GM12878 (cell line): ENCODE results near the gene HIVEP3. TPM values are rescaled to one million over a fixed set of nuclear protein-coding genes. Genes with fewer than 3 reads are reported as not detected.

ENCODE experiments used
- ATAC-seq: fragments of 200-7000 bp; cut with Tn5 transposase; 3 replicates; pipeline ENCODE4 v1.9.1; 2020; ENCODE audit warnings: mild to moderate bottlenecking, moderate library complexity
- BruUV-seq: library from RNA; stranded (reverse); fragments of 400-500 nt; replicated peaks from 2 replicates; lab custom pipeline; 2021; lab: Mats Ljungman, UMichigan
- CTCF ChIA-PET: fragments of 300-600 bp; sonication (Branson Sonifier 250); formaldehyde crosslinking; extraction: SDS; loops from one replicate; lab custom pipeline; 2021; ENCODE audit warnings: inconsistent platforms; lab: Yijun Ruan, JAX
- POLR2A ChIA-PET: fragments of 350-600 bp; formaldehyde crosslinking; extraction: SDS; loops from one replicate; lab custom pipeline; 2021; ENCODE audit warnings: inconsistent platforms; lab: Charles Lee
- RAD21 ChIA-PET: fragments of 300-600 bp; sonication (Branson Sonifier 250); formaldehyde crosslinking; loops from one replicate; lab custom pipeline; 2023; ENCODE audit warnings: antibody characterized with exemption; ENCODE audit not compliant: unreplicated experiment; lab: Charles Lee
- SMC1A ChIA-PET: fragments of 300-600 bp; sonication (Branson Sonifier 250); formaldehyde crosslinking; loops from one replicate; lab custom pipeline; 2023; ENCODE audit not compliant: unreplicated experiment, uncharacterized antibody; lab: Charles Lee
- DNase-seq: peaks from one replicate; pipeline ENCODE4 v3.0.0-alpha.2; 2011; ENCODE audit warnings: low read depth, low spot score
- FAIRE-seq: peaks from 3 replicates; lab custom pipeline; 2011; peaks lifted over from hg19 to GRCh38; lab: Jason Lieb, UNC
- H2AFZ ChIP-seq: 2 replicates; pipeline ENCODE4 v1.6.0; 2011; ENCODE audit warnings: low read depth, low read length, control low read depth; ENCODE audit not compliant: control insufficient read depth
- H3K27ac ChIP-seq: 2 replicates; pipeline ENCODE4 v1.5.1; 2011; ENCODE audit warnings: control low read depth; ENCODE audit not compliant: control insufficient read depth, insufficient read depth
- H3K27me3 ChIP-seq, 2 experiments: replicated peaks in 1 of 2; 2 replicates each; pipeline versions ENCODE4 v1.6.0 to v1.6.1; 2011; ENCODE audit warnings: low read length in 1 of 2; ENCODE audit not compliant: control insufficient read depth in 2 of 2, insufficient read depth in 2 of 2
- H3K36me3 ChIP-seq, 2 experiments: 2 replicates each; pipeline ENCODE4 v1.5.1; 2011; ENCODE audit warnings: low read length in 1 of 2; ENCODE audit not compliant: control insufficient read depth in 2 of 2, insufficient read depth in 2 of 2
- H3K4me1 ChIP-seq: 2 replicates; pipeline ENCODE4 v1.6.1; 2011; ENCODE audit warnings: mild to moderate bottlenecking, low read length, moderate library complexity, mixed read lengths; ENCODE audit not compliant: control insufficient read depth, insufficient read depth
- H3K4me2 ChIP-seq: 2 replicates; pipeline ENCODE4 v1.6.0; 2011; ENCODE audit warnings: control low read depth; ENCODE audit not compliant: control insufficient read depth, insufficient read depth
- H3K4me3 ChIP-seq: fragments of 200-600 bp; sonication (generic); 2 replicates; pipeline ENCODE4 v1.5.1; 2016
- H3K79me2 ChIP-seq: 2 replicates; pipeline ENCODE4 v1.6.0; 2011; ENCODE audit warnings: low read length; ENCODE audit not compliant: control insufficient read depth, insufficient read depth
- H3K9ac ChIP-seq: 2 replicates; pipeline ENCODE4 v1.8.0; 2011; ENCODE audit warnings: low read length, control low read depth, mixed read lengths; ENCODE audit not compliant: control insufficient read depth, insufficient read depth
- H3K9me3 ChIP-seq: replicated peaks from 3 replicates; pipeline ENCODE4 v1.5.1; 2011; ENCODE audit warnings: mild to moderate bottlenecking, low read length; ENCODE audit not compliant: control insufficient read depth, insufficient read depth
- H4K20me1 ChIP-seq: 2 replicates; pipeline ENCODE4 v1.6.0; 2011; ENCODE audit not compliant: control insufficient read depth, insufficient read depth
- BRCA1 ChIP-seq: IDR thresholded peaks from 2 replicates; pipeline ENCODE4 v1.6.1; 2011; ENCODE audit warnings: low read depth, low read length, improper control_type of control experiment
- CHD4 ChIP-seq: fragments of 200-600 bp; sonication (generic); IDR thresholded peaks from 2 replicates; pipeline ENCODE4 v1.6.1; 2016; ENCODE audit warnings: mild to moderate bottlenecking
- DPF2 ChIP-seq: fragments of 450-650 bp; IDR thresholded peaks from 2 replicates; pipeline ENCODE4 v1.6.1; 2017; ENCODE audit warnings: mild to moderate bottlenecking
- EP300 ChIP-seq, 2 experiments: fragments of 150-350 bp in 1 of 2; IDR thresholded peaks; 2 replicates each; pipeline ENCODE4 v1.6.1; 2011 to 2012; ENCODE audit warnings: low read depth in 2 of 2, low read length in 2 of 2, borderline replicate concordance in 1 of 2, improper control_type of control experiment in 1 of 2, inconsistent platforms in 1 of 2; ENCODE audit not compliant: control insufficient read depth in 1 of 2
- JUND ChIP-seq: IDR thresholded peaks from 2 replicates; pipeline ENCODE4 v1.6.1; 2012; ENCODE audit warnings: low read depth, mild to moderate bottlenecking, low read length, improper control_type of control experiment, moderate library complexity
- MTA2 ChIP-seq: fragments of 450-650 bp; IDR thresholded peaks from 2 replicates; pipeline ENCODE4 v1.6.1; 2016; ENCODE audit warnings: low read depth, mild to moderate bottlenecking, moderate library complexity
- MYB ChIP-seq: fragments of 150-350 bp; IDR thresholded peaks from 2 replicates; pipeline ENCODE4 v1.6.1; 2014; ENCODE audit warnings: mild to moderate bottlenecking, low read depth, low read length, borderline replicate concordance
- ZNF217 ChIP-seq: fragments of 450-650 bp; IDR thresholded peaks from 2 replicates; pipeline ENCODE4 v1.6.1; 2017; ENCODE audit warnings: antibody characterized with exemption, mild to moderate bottlenecking
- ZZZ3 ChIP-seq: IDR thresholded peaks from 2 replicates; pipeline ENCODE4 v1.6.1; 2011; ENCODE audit warnings: low read depth; ENCODE audit not compliant: control insufficient read depth, insufficient read length
- WGBS: methylation state at CpG from one replicate; pipeline ENCODE4 v1.1.6; 2016; ENCODE audit warnings: low lambda C conversion rate; ENCODE audit not compliant: insufficient replicate concordance, insufficient coverage; ENCODE audit errors: missing lambda C conversion rate; 5-methylcytosine and 5-hydroxymethylcytosine counted together
- in situ Hi-C: fragments of 300-500 bp; cut with MboI; formaldehyde crosslinking; loops from 9 replicates; pipeline ENCODE4 v1.14.3; 2018; ENCODE audit warnings: mixed read lengths
- intact Hi-C: fragments of 100-400 bp; cut with micrococcal nuclease; formaldehyde crosslinking; loops from one replicate; pipeline ENCODE4 v1.14.2; 2022; ENCODE audit not compliant: unreplicated experiment
- polyA plus RNA-seq, 11 experiments: library from polyadenylated mRNA; depleted of rRNA in 4 of 11; unstranded in 6 of 11; stranded (reverse) in 5 of 11; fragments of >200 nt; fragmentation: Nextera tagmentation in 4 of 11; fragmentation: Illumina TruSeq in 1 of 11; extraction: Ambion mirVana in 4 of 11; extraction: Trizol in 1 of 11; gene quantifications; 1 replicate in 1 of 11; 2 replicates in 10 of 11; pipeline versions ENCODE4 v1.2.1 to v1.2.3, GENCODE V29; 2011 to 2016; ENCODE audit warnings: inconsistent platforms in 2 of 11, missing spikeins in 2 of 11, low read depth in 1 of 11
- total RNA-seq, 4 experiments: library from RNA; depleted of rRNA in 3 of 4; stranded (reverse); fragments of >200 nt in 3 of 4; fragmentation: Illumina TruSeq in 1 of 4; extraction: Trizol in 1 of 4; gene quantifications; 2 replicates each; pipeline versions ENCODE4 v1.2.1 to v1.2.3, GENCODE V29; 2013 to 2021

Gene HIVEP3
- total and polyA plus RNA-seq, 10 of the 15 experiments (the other 5 are each of a cell fraction or from before 2014, with no cell fraction given), result 1.8 to 13.6 (median 3.8) TPM

DNA sequence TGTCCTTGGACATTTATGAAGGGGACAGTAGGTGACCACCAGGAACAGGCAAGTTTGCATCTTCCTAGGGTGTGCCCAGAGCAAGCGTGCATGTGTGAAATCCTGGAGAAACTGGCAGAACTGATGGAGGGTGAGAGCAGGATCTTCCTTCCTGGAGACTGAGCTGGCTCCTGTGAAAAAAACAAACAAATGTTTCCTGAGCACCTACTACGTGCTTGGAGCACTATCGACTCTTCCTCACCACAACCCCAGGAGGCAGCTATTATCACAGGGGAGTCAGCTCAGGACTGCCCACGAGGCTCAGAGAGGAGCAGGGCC, 432.7 kb downstream of the HIVEP3 start:
- Histone ChIP-seq H3K36me3 (no peaks in the 10 kb centered on the region), H3K4me3 (peak overlapping the region; percentile 45; the same call in 1 of the 2 replicates), H4K20me1 (no peaks in the 10 kb centered on the region), H2AFZ (peak overlapping the region; percentile 59; the same call in 1 of the 2 replicates), H3K4me1 (peaks cover 40% of the 10 kb centered on the region), H3K27me3 (no peaks in the 10 kb centered on the region), H3K4me2 (peak overlapping the region; percentile 76; the same call in 1 of the 2 replicates), H3K27ac (peak overlapping the region; percentile 69), H3K9ac (no peak overlapping the region), H3K9me3 (no peaks in the 10 kb centered on the region), H3K79me2 (no peaks in the 10 kb centered on the region)
- no peak for ATAC-seq
- ChIA-PET RAD21 (no interaction called here), POLR2A (no interaction called here), SMC1A (interaction anchor here (0.6 to 1.3 kb wide), 4 partner anchors 13 to 380 kb away, joined by 3 read pairs; no protein-coding TSS in a partner anchor), CTCF (interaction anchor here (0.9 to 1.6 kb wide), 4 partner anchors 9 to 181 kb away, joined by 3 read pairs; no protein-coding TSS in a partner anchor)
- intact Hi-C loops (no loop called here), in situ Hi-C loops (no loop called here)
- 11% methylated on average over 4 of the region's 4 CpGs for WGBS
- peak; percentile 93 for FAIRE-seq
- TF ChIP-seq DPF2 (peak; percentile 89), MTA2 (no peak), CHD4 (0 out of 2 replicates have a peak, but pooled peaks have one; percentile 50), ZZZ3 (no peak), MYB (no peak), ZNF217 (peak; percentile 55; the same call in 1 of the 2 replicates), EP300 (IDR thresholded peaks at IDR 0.05; ENCODE audit: borderline replicate concordance in 1 of 2, control insufficient read depth in 1 of 2, low read depth in 2 of 2, low read length in 2 of 2) (no peak), JUND (no peak), BRCA1 (no peak)
- BruUV-seq, result no TSS peak
- no peak for DNase-seq
